Fibroblast of mammary gland (primary cell): ENCODE results near the gene OPTC.
"Not testable (repeated sequence)": the region's sequence is repeated elsewhere in the genome, so short reads cannot be mapped to it uniquely, and the experiment has no call there.

Experiments
- DNase-seq: peaks from one replicate; pipeline ENCODE4 v3.0.0-alpha.2; 2010; ENCODE audit warnings: low read depth
- H3K4me3 ChIP-seq: 2 replicates; pipeline ENCODE4 v1.5.1; 2011; ENCODE audit warnings: low read depth, mild to moderate bottlenecking, low read length, moderate library complexity; ENCODE audit not compliant: control insufficient read depth
- TF ChIP-seq, protein P1 (sequence below): conservative IDR thresholded peaks from 2 replicates; pipeline ENCODE4 v1.5.1; 2011; ENCODE audit warnings: low read depth, low read length, inconsistent platforms; ENCODE audit not compliant: control insufficient read depth, insufficient read depth

OPTC gene, protein sequence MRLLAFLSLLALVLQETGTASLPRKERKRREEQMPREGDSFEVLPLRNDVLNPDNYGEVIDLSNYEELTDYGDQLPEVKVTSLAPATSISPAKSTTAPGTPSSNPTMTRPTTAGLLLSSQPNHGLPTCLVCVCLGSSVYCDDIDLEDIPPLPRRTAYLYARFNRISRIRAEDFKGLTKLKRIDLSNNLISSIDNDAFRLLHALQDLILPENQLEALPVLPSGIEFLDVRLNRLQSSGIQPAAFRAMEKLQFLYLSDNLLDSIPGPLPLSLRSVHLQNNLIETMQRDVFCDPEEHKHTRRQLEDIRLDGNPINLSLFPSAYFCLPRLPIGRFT

DNA sequence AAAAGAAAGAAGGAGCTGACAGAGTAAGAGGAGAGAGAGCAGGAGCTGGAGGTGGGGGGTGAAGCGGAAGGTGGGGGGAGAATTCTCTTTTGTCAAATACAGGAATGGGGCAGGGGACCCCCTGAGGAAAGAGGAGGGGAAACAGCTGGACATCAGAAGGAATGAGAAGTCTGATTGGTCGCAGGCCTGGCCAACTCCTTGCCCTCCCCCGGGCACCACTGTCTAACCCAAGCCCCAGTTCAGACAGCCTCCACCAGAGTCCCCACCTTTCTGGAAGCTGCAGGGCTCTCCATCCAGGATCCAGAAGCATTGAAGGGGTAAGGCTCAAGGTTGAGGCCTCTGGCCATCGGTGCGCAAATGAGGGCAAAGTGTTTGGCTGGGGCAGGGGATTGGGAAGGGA, at the start of gene OPTC:
Gene OPTC, plus strand, starts transcription at position 253 of the 400 bp plus-strand sequence. CDS start 1,853 bp downstream, outside the sequence.
- TF ChIP-seq, protein P1, sequence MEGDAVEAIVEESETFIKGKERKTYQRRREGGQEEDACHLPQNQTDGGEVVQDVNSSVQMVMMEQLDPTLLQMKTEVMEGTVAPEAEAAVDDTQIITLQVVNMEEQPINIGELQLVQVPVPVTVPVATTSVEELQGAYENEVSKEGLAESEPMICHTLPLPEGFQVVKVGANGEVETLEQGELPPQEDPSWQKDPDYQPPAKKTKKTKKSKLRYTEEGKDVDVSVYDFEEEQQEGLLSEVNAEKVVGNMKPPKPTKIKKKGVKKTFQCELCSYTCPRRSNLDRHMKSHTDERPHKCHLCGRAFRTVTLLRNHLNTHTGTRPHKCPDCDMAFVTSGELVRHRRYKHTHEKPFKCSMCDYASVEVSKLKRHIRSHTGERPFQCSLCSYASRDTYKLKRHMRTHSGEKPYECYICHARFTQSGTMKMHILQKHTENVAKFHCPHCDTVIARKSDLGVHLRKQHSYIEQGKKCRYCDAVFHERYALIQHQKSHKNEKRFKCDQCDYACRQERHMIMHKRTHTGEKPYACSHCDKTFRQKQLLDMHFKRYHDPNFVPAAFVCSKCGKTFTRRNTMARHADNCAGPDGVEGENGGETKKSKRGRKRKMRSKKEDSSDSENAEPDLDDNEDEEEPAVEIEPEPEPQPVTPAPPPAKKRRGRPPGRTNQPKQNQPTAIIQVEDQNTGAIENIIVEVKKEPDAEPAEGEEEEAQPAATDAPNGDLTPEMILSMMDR, result no peak
- no peak for DNase-seq
- no peak within 1 kb of the TSS for H3K4me3 ChIP-seq

DNA sequence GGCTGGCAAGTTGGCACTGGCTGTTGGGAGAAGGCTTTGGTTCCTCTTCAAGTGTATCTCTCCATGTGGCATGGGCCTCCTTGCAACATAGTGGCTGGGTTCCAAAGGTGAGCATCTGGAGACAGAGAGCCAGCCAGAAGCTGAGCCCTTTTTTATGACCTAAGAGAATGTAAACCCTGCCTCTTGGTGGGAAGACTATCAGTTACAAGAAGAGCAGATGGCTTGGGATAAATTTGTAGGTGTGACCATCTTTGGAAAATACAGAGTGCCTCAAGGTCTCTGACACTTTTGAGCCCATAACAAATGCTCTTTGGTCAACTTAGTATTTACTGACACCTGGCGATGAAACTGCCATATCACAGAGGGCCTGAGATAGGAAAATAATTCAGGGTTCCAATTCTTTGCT, 49.8 kb upstream of the OPTC start:
- H3K4me3 ChIP-seq, result no peak overlapping the region
- DNase-seq, result no peak
- TF ChIP-seq, protein P1, result no peak

DNA sequence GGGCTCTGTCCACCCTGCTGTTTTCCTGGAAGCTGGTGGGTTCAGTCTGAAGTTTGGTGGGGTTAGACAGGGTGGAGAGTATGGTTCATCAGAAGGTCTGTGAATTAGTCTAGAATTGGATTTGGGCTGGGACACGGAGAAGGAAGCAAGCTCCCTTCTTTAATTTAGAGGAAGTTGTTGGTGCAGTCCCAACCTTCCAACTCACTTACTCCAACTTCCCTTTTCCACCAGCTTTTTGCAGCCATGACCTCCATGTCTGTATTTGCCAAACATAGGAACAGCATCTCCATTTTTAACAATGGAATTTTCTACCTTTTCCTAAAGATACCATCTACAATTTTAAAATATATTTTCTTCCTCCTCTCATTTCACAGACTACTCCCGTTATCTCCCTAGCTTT, 46.8 kb upstream of the OPTC start:
- no peak for DNase-seq
- TF ChIP-seq, protein P1, result no peak
- no peak overlapping the region for H3K4me3 ChIP-seq

DNA sequence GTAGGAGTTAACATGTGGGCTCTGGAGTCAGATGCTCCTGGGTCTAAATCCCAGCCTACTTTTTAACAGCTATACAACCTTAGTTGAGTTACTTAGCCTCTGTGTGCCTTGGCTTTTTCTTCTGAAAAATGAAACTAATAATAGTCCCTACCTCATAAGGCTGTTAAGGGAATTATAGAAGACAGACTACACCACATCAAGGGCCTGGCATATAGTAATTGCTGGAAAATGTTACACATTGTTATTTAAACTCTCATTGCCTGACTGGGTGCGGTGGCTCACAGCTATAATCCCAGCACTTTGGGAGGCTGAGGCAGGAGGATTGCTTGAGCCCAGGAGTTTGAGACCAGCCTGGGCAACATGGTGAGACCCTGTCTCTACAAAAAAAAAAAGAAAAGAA, 46.4 kb upstream of the OPTC start:
- not testable (repeated sequence) for H3K4me3 ChIP-seq, DNase-seq

DNA sequence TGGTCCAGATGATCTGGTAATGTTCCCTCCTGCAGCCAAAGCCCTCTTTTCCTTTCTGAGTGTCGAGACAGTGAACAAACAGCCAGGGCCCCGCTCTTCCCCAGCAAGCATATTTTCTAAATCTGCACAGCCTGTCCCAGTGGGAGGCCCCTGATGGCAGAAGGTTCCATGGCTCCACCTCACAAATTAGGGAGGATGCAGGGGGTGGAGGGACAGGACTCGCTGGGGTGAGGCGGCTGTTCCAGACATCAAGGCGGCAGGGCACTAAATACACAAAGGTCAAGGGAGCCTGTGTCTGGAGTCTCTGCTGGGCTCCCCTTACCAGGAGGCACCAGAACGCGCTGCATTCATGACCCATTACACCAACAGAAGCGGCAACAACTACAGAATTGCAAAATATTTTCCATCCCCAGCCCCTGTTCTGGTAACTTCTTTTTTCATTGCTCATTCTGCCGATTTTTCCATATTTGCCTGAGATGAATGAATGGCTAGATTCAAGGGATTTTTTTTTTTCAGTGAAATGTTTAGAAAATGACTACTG, 45.4 kb upstream of the OPTC start:
- DNase-seq, result no peak
- no peak overlapping the region for H3K4me3 ChIP-seq
- TF ChIP-seq, protein P1, result no peak

DNA sequence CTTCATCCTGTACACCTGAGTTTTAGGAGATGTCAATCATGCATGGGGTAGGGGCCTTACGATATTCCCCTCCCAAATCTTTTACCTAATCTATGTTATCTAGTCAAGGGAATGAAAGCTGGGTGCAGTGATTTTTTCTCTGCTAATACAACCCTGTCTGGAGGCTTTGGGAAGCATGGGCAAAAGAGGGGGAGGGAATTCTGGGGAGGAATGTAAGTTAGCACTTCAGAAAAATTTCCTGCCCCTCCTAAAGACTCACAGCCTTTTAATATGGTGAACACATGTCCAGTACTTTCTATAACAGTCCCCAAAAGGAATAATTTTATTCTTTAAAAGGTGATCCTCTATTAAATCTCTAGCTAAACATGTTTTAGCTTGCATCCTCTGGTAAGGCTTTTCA, 44.0 kb upstream of the OPTC start:
- H3K4me3 ChIP-seq, result no peak overlapping the region
- DNase-seq, result no peak
- TF ChIP-seq, protein P1, result no peak

DNA sequence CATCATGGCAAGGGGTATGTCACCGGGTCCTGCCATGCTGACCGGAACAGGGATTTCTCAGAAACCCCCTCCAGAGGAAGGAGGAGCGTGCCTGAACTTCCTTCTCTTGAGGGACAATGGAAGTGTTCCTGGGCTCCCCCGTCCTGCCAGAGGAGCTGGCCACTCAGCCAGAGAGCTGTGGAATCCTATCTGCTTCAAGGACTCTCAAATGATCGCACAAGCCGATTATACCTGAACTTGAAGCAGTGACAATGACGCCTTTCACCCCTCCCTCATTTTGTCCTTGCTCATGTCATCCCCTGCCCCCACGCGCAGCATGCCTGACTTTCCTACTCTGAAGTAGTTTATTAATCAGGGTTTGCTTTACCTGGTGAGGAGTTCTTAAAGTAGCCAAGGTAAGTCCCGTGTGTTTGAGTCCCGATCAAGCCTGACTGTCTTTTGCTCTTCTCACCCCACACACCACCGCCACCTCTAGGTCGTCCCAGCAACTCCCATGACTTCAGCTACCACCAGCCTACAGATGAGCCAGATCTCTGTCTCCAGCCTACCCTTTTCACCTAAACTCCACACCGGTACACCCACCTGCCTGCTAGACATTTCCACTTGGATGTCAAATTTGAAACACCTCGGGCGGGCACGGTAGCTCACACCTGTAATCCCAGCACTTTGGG, 43.3 kb upstream of the OPTC start:
- no peak for DNase-seq
- TF ChIP-seq, protein P1, result no peak

More for the DNA sequence above, 43.3 kb upstream of the OPTC start:
- no peak overlapping the region for H3K4me3 ChIP-seq
